NCI-H748 treated with DMSO at 0.1 percent for 48 hours (cell line): Measurements from ENCODE around the gene KCTD19.

Experiments used
- DNase-seq: peaks from one replicate; lab custom pipeline; 2025; lab: John Stamatoyannopoulos, UW

Gene KCTD19

GRCh38 chr16:67258161-67258835 is 68.2 kb downstream of the KCTD19 start:
- no peak for DNase-seq

GRCh38 chr16:67257486-67258160 is 68.9 kb downstream of the KCTD19 start:
- no peak for DNase-seq

GRCh38 chr16:67256701-67257230 is 69.8 kb downstream of the KCTD19 start:
- no peak for DNase-seq

GRCh38 chr16:67255553-67256221 is 70.9 kb downstream of the KCTD19 start:
- no peak for DNase-seq

- no peak for DNase-seq
Observed at GRCh38 chr16:67254801-67255552, 71.6 kb downstream of the KCTD19 start.

GRCh38 chr16:67252609-67253497 is 73.7 kb downstream of the KCTD19 start:
- DNase-seq, result no peak

GRCh38 chr16:67250045-67250327 is 76.6 kb downstream of the KCTD19 start:
- no peak for DNase-seq

- no peak for DNase-seq
Observed at GRCh38 chr16:67249178-67250044, 77.1 kb downstream of the KCTD19 start.

GRCh38 chr16:67248401-67249177 is 78.0 kb downstream of the KCTD19 start, which contains the start of gene SLC9A5:
Gene SLC9A5, plus strand, starts transcription at chr16:67248979. Its CDS starts 36 bp downstream, at chr16:67249015.
- DNase-seq, result no peak

GRCh38 chr16:67248073-67248400 is 78.5 kb downstream of the KCTD19 start:
- no peak for DNase-seq

- peak; percentile 83 for DNase-seq
Observed at GRCh38 chr16:67247192-67248072, 79.1 kb downstream of the KCTD19 start, which contains the start of gene FHOD1. Gene FHOD1, minus strand, starts transcription at chr16:67247481. Its CDS starts 71 bp downstream, at chr16:67247410.

GRCh38 chr16:67246756-67247191 is 79.8 kb downstream of the KCTD19 start:
- DNase-seq, result peak; percentile 36

GRCh38 chr16:67246081-67246755 is 80.3 kb downstream of the KCTD19 start:
- DNase-seq, result peak; percentile 26

- no peak for DNase-seq
Observed at GRCh38 chr16:67245674-67246080, 80.9 kb downstream of the KCTD19 start.

- no peak for DNase-seq
Observed at GRCh38 chr16:67245186-67245585, 81.4 kb downstream of the KCTD19 start.

GRCh38 chr16:67244387-67245185 is 82.0 kb downstream of the KCTD19 start:
- DNase-seq, result no peak

- DNase-seq, result no peak
Observed at GRCh38 chr16:67243481-67243880, 83.1 kb downstream of the KCTD19 start.
